PC-3 (cell line): ENCODE results near the gene NBAS. TPM values are rescaled to one million over a fixed set of nuclear protein-coding genes. Genes with fewer than 3 reads are reported as not detected.
A peak's percentile ranks its signal among the peaks of the same experiment; 100 is the strongest.
"Not testable (repeated sequence)": the region's sequence is repeated elsewhere in the genome, so short reads cannot be mapped to it uniquely, and the experiment has no call there.

Source experiments
- ATAC-seq: fragments of 200-7000 bp; cut with Tn5 transposase; 2 replicates; pipeline ENCODE4 v1.9.1; 2020; ENCODE audit warnings: mild to moderate bottlenecking, moderate library complexity
- BruUV-seq: library from RNA; stranded (reverse); fragments of 400-500 nt; replicated peaks from 2 replicates; lab custom pipeline; 2021; lab: Mats Ljungman, UMichigan
- CTCF ChIA-PET: fragments of 300-600 bp; sonication (Branson Sonifier 250); formaldehyde crosslinking; loops from one replicate; lab custom pipeline; 2022; ENCODE audit warnings: antibody characterized with exemption; lab: Charles Lee
- POLR2A ChIA-PET: fragments of 300-600 bp; sonication (Branson Sonifier 250); formaldehyde crosslinking; loops from one replicate; lab custom pipeline; 2022; ENCODE audit warnings: antibody characterized with exemption; ENCODE audit not compliant: unreplicated experiment; lab: Charles Lee
- DNase-seq: peaks from one replicate; pipeline ENCODE4 v3.0.0-alpha.2; 2015
- H2AFZ ChIP-seq: fragments of 300-600 bp; sonication (generic); 2 replicates; pipeline ENCODE4 v1.6.0; 2016; ENCODE audit warnings: antibody characterized with exemption, low read length
- H3F3A ChIP-seq: fragments of 300-600 bp; sonication (generic); one replicate; pipeline ENCODE4 v1.6.0; 2017; ENCODE audit warnings: antibody characterized with exemption, low read length, control low read depth, mild to moderate bottlenecking; ENCODE audit not compliant: unreplicated experiment
- H3K27ac ChIP-seq: fragments of 300-600 bp; sonication (generic); 2 replicates; pipeline ENCODE4 v1.5.1; 2016; ENCODE audit warnings: mild to moderate bottlenecking, low read length
- H3K27me3 ChIP-seq: fragments of 300-600 bp; sonication (generic); 2 replicates; pipeline ENCODE4 v1.6.1; 2016; ENCODE audit warnings: low read length, mixed read lengths
- H3K36me3 ChIP-seq: fragments of 300-600 bp; sonication (generic); 2 replicates; pipeline ENCODE4 v1.6.1; 2016; ENCODE audit warnings: low read depth, mixed run types, low read length, mixed read lengths
- H3K4me1 ChIP-seq: fragments of 300-600 bp; sonication (generic); 2 replicates; pipeline ENCODE4 v1.5.1; 2016; ENCODE audit warnings: low read length; ENCODE audit not compliant: insufficient read depth
- H3K4me2 ChIP-seq: fragments of 300-600 bp; sonication (generic); 2 replicates; pipeline ENCODE4 v1.6.0; 2016; ENCODE audit warnings: low read length
- H3K4me3 ChIP-seq: fragments of 300-600 bp; sonication (generic); 2 replicates; pipeline ENCODE4 v1.5.1; 2016; ENCODE audit warnings: mild to moderate bottlenecking, low read length, mixed read lengths
- H3K79me2 ChIP-seq: fragments of 300-600 bp; sonication (generic); 2 replicates; pipeline ENCODE4 v1.6.1; 2017; ENCODE audit warnings: low read length, mixed read lengths
- H3K9ac ChIP-seq: fragments of 300-600 bp; sonication (generic); 2 replicates; pipeline ENCODE4 v1.6.0; 2016; ENCODE audit warnings: mild to moderate bottlenecking, low read length
- H3K9me2 ChIP-seq: fragments of 300-600 bp; sonication (generic); replicated peaks from 2 replicates; pipeline ENCODE4 v1.6.1; 2016; ENCODE audit warnings: mixed run types, low read length, mixed read lengths
- H3K9me3 ChIP-seq: fragments of 300-600 bp; sonication (generic); 2 replicates; pipeline ENCODE4 v1.6.1; 2016; ENCODE audit warnings: low read length, mixed read lengths
- H4K20me1 ChIP-seq: fragments of 300-600 bp; sonication (generic); 2 replicates; pipeline ENCODE4 v1.6.1; 2016; ENCODE audit warnings: low read length, mixed read lengths
- EZH2 ChIP-seq: fragments of 300-600 bp; sonication (generic); IDR thresholded peaks from one replicate; pipeline ENCODE4 v1.6.1; 2017; ENCODE audit warnings: antibody characterized with exemption, mild to moderate bottlenecking, low read length; ENCODE audit not compliant: unreplicated experiment
- EZH2phosphoT487 ChIP-seq: fragments of 300-600 bp; sonication (generic); IDR thresholded peaks from 2 replicates; pipeline ENCODE4 v1.6.1; 2018; ENCODE audit warnings: mild to moderate bottlenecking, antibody characterized with exemption, low read length, borderline replicate concordance
- intact Hi-C: fragments of 100-400 bp; cut with micrococcal nuclease; formaldehyde crosslinking; loops from 2 replicates; pipeline ENCODE4 v1.9.0; 2023
- total RNA-seq: library from RNA; depleted of rRNA; stranded (reverse); fragments of >200 nt; gene quantifications from 2 replicates; pipeline ENCODE4 v1.2.3, GENCODE V29; 2014
- TF ChIP-seq, protein P1 (sequence below): fragments of 300-600 bp; sonication (generic); conservative IDR thresholded peaks from 2 replicates; pipeline ENCODE4 v1.5.1; 2017; ENCODE audit warnings: antibody characterized with exemption, low read depth, mild to moderate bottlenecking, low read length

Gene NBAS
- total RNA-seq, 1 experiment from 2014 or later = 37.2 TPM

DNA sequence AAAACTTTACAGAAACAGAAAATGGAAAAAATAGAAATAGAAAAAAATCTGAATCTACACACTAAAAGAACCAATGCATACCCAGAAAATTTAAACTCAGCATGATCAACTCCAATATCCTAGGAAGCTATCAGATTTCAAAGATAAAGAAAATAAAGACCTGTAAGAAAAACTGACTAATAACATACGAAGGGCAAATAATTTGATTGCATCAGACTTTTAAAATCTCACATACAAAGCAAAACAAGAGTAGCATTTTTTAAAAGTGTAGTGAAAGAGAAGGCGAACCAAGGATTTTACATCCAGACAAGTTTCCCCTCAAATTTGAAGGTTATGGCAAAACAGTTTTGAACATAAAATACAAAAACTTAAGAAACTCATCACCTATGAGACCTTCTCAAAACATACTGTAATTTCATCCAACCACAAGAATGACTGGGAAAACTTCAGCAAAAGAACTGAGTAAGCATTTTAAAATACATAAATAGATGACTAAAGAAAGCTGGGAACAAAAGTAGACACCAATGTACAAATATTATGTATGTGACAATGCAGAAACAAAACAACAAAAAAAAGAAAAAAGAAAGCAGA, 54.8 kb downstream of the NBAS start:
- CTCF ChIA-PET = no interaction called here
- Histone ChIP-seq H3K4me2 (peak overlapping the region; percentile 20; the same call in 1 of the 2 replicates), H3K4me1 (peaks cover 12% of the 10 kb centered on the region; the same call in 1 of the 2 replicates), H3K27ac (peak overlapping the region; percentile 27), H3K36me3 (peaks cover 11% of the 10 kb centered on the region; the same call in 1 of the 2 replicates), H3K4me3 (no peak overlapping the region), H3F3A (no peaks in the 10 kb centered on the region), H4K20me1 (no peaks in the 10 kb centered on the region), H3K9me2 (no peaks in the 10 kb centered on the region), H3K9ac (no peak overlapping the region), H3K9me3 (no peaks in the 10 kb centered on the region), H3K79me2 (no peaks in the 10 kb centered on the region), H2AFZ (no peak overlapping the region), H3K27me3 (no peaks in the 10 kb centered on the region)
- intact Hi-C loops = no loop called here
- DNase-seq (peak; percentile 23), ATAC-seq (0 out of 2 replicates have a peak, but pooled peaks have one; percentile 33)
- no TSS peak for BruUV-seq
- POLR2A ChIA-PET = no interaction called here
- TF ChIP-seq, protein P1, sequence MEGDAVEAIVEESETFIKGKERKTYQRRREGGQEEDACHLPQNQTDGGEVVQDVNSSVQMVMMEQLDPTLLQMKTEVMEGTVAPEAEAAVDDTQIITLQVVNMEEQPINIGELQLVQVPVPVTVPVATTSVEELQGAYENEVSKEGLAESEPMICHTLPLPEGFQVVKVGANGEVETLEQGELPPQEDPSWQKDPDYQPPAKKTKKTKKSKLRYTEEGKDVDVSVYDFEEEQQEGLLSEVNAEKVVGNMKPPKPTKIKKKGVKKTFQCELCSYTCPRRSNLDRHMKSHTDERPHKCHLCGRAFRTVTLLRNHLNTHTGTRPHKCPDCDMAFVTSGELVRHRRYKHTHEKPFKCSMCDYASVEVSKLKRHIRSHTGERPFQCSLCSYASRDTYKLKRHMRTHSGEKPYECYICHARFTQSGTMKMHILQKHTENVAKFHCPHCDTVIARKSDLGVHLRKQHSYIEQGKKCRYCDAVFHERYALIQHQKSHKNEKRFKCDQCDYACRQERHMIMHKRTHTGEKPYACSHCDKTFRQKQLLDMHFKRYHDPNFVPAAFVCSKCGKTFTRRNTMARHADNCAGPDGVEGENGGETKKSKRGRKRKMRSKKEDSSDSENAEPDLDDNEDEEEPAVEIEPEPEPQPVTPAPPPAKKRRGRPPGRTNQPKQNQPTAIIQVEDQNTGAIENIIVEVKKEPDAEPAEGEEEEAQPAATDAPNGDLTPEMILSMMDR = no peak
- TF ChIP-seq EZH2phosphoT487 (no peak), EZH2 (no peak)

- Histone ChIP-seq H3K4me1 (peaks cover 12% of the 10 kb centered on the region; the same call in 1 of the 2 replicates), H3K4me2 (no peak overlapping the region), H3K36me3 (0 out of 2 replicates have a peak, but pooled peaks cover 7% of the 10 kb centered on the region), H3F3A (no peaks in the 10 kb centered on the region), H3K4me3 (no peak overlapping the region), H2AFZ (no peak overlapping the region), H3K27me3 (no peaks in the 10 kb centered on the region), H3K27ac (no peak overlapping the region), H4K20me1 (no peaks in the 10 kb centered on the region), H3K79me2 (no peaks in the 10 kb centered on the region), H3K9me3 (no peaks in the 10 kb centered on the region), H3K9me2 (no peaks in the 10 kb centered on the region), H3K9ac (no peak overlapping the region)
- DNase-seq (no peak), ATAC-seq (no peak)
- ChIA-PET CTCF (no interaction called here), POLR2A (no interaction called here)
- TF ChIP-seq EZH2 (no peak), EZH2phosphoT487 (no peak)
- TF ChIP-seq, protein P1 = no peak
- no TSS peak for BruUV-seq
- intact Hi-C loops = no loop called here
Observed at GRCh38 chr2:15504882-15505663, 56.1 kb downstream of the NBAS start.

GRCh38 chr2:15499251-15499650, 61.9 kb downstream of the NBAS start:
- CTCF ChIA-PET, H3K4me1 ChIP-seq, H3K4me2 ChIP-seq, H3K27me3 ChIP-seq, H3K4me3 ChIP-seq, H2AFZ ChIP-seq, H3K9ac ChIP-seq, BruUV-seq, H3F3A ChIP-seq, H3K79me2 ChIP-seq, H3K36me3 ChIP-seq, intact Hi-C loops, H3K9me3 ChIP-seq, H3K27ac ChIP-seq, H3K9me2 ChIP-seq, DNase-seq, H4K20me1 ChIP-seq, ATAC-seq, POLR2A ChIA-PET: not testable (repeated sequence)
